Measurements from ENCODE around the gene PRPF8.
"Not testable (repeated sequence)": the region's sequence is repeated elsewhere in the genome, so short reads cannot be mapped to it uniquely, and the experiment has no call there.

DNA sequence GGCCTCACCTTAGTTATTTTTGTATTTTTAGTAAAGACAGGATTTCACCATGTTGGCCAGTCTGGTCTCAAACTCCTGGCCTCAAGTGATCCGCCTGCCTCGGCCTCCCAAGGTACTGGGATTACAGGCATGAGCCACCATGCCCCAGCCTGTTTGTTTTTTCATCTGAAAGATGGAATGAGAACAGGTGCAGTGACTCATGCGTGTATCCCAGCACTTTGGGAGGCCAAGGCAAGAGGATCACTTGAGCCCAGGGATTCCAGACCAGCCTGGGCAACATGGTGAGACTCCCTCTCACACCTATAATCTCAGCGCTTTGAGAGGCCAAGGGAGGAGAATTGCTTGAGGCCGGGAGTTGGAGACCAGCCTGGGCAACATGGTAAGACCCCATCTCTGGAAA lies 15.2 kb upstream of the PRPF8 start:
- not testable (repeated sequence) for TF ChIP-seq CTCF (conservative IDR thresholded peaks at IDR 0.05; ENCODE audit: low read depth in 2 of 2); REST (IDR thresholded peaks at IDR 0.05; ENCODE audit: unreplicated experiment)
